NCI-H774 (cell line): ENCODE results near the gene KCNIP4.
"Not testable (repeated sequence)": the region's sequence is repeated elsewhere in the genome, so short reads cannot be mapped to it uniquely, and the experiment has no call there.

ENCODE experiments used
- DNase-seq: peaks from one replicate; lab custom pipeline; 2025; lab: John Stamatoyannopoulos, UW

KCNIP4 gene

GRCh38 chr4:21948347-21949072, at the start of gene KCNIP4:
KCNIP4 (minus strand) TSS chr4:21948772.
- no peak for DNase-seq

DNA sequence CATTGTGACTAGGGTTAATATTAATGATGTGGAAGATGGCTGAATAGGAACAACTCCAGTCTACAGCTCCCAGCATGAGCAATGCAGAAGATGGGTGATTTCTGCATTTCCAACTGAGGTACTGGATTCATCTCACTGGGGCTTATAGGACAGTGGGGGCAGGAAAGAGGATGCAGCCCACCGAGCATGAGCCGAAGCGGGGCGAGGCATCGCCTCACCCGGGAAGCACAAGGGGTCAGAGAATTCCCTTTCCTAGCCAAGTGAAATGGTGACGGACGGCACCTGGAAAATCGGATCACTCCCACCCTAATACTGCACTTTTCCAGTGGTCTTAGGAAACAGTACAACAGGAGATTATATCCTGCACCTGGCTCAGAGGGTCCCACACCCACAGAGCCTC, 48.0 kb upstream of the KCNIP4 start:
- DNase-seq, result not testable (repeated sequence)

DNA sequence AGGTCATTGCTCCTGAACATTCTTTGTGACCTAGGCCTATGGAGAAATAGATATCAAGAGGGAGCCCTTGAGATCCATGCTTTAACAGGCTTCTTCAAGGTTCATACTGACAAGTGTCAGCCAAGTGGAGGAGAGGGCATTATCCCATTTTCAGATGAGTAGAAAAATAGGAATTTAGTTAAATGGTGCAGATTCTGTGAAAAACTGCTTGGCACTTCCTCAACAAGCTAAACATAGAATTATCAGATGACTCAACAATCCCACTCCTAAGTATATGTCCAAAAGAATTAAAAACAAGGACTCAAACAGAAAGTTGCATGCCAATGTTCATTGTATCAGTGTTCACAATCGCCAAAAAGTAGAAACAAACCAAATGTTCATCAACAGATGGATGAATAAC, 43.8 kb upstream of the KCNIP4 start:
- DNase-seq, result no peak

DNA sequence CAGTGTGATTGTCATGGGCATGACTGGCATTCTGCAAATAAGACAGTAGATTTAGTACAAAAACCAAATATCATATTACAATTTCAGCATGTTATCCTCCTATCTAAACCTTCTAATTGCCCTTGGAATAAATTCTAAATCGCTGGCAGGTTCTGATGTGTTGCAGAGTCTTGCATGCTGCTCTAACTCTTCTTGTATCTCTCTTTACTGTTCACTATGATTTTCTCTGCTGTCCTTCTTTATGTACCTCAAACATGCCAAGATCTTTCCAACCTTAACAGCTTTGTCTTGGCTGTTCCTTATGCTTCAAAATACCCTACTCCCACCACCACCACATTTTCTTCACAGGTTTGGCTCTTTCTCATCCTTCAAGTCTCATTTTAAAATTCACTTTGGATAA, 43.0 kb upstream of the KCNIP4 start:
- no peak for DNase-seq

- DNase-seq, result no peak
Measured at GRCh38 chr4:21991050-21991449, 42.5 kb upstream of the KCNIP4 start.

GRCh38 chr4:21989351-21989750, 40.8 kb upstream of the KCNIP4 start:
- DNase-seq, result no peak

DNA sequence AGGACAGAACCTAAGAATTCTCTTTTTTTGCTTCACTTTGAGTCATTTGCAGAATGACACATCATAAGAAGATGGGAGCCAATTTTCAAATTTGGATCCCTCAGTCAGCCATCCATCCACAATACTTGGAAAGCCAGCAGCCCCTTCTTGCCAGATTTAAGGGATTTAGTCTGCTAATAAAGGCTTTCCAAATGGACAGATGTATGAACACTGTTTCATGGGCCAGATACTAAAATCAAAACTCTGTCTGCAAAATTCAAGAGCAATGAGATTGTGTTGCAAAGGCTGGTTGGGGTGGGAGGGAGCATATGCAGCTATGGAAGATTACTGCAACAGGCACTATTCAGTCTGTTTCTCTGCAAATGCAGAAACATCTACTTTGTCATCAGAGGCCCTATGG, 37.7 kb upstream of the KCNIP4 start:
- DNase-seq, result no peak

- no peak for DNase-seq
Measured at GRCh38 chr4:21982087-21982486, 33.5 kb upstream of the KCNIP4 start.

GRCh38 chr4:21979196-21979595, 30.6 kb upstream of the KCNIP4 start:
- DNase-seq, result no peak

- no peak for DNase-seq
Measured at GRCh38 chr4:21976166-21976565, 27.6 kb upstream of the KCNIP4 start.

GRCh38 chr4:21973850-21974249, 25.3 kb upstream of the KCNIP4 start:
- no peak for DNase-seq

GRCh38 chr4:21964762-21965319, 16.3 kb upstream of the KCNIP4 start:
- DNase-seq, result no peak

- no peak for DNase-seq
Measured at GRCh38 chr4:21962691-21963090, 14.1 kb upstream of the KCNIP4 start.

DNA sequence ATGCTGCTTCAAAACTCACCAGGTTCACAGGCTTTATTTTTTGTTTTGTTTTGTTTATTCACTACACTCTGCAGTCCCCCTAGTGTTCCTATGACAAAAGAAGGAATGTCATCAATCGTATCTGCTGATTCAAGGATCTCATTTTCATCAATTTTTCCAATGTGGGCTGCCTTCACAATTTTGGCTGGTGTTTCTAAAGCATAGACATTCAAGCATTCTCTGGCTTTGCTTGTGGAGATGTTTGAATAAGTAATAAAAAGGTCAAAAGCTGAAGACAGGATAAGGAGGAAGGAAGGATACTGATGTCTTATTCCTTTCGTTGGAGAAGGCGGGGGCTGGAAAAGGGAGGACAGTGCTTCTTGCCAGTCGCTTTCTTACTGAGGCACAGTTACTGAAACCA, 12.2 kb upstream of the KCNIP4 start:
- no peak for DNase-seq

DNA sequence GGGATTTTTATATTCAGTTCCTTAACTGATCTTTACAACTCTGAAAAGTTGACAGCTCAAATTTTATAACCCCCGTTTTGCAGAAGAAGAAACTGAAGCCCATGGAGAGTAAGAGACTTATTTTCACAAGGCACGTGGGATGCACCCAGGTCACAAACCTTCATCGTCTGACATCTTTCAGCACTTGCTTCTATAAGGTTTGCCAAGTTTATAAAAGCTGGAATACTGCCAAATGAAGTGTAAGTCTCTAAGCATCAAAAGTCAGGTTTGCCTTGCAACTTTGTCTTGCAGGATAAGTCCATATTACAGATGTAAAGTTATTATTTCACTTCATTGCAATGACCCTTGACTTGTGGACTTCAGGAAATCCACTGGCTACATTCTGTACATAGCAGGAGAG, 6.3 kb upstream of the KCNIP4 start:
- no peak for DNase-seq

- no peak for DNase-seq
Measured at GRCh38 chr4:21953653-21954052, 5.1 kb upstream of the KCNIP4 start.

DNA sequence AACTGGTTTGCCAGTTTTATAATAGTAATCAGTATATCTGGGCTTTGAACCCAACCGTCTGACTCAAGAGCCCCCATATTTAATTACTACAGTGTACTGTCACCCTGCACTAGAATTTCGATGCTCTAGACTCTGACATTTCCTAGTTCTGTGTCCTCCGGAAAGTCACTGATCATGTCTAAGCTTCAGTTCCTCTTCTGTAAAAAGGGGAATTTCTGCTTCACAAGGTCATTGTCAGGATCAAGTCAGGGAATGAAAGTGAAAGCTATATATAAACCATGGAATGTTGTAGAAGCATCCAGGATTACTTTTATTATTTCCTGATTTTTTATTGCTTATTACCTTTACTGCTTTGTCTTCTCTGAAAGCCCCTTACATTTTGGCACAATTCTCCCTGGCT, 4.0 kb upstream of the KCNIP4 start:
- no peak for DNase-seq

DNA sequence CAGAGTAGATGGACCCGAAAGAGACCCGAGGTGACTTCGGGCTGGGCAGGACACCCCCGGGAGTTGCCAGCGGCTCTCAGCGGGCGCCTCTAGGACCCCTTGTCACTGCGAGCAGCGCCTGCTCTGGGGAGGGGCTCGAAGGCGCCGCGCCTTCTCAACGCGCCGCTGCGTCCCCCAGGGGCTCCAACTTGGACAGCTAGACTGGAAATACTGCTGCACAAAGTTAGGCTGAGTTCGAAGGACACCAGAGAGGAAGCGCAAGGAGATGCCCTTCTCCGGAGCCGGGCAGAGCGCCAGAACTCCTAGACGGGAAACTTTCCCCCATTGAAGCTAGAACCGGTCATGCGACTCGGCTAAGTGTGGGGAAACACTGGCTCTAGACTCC, 493 bp upstream of the KCNIP4 start:
- no peak for DNase-seq

DNA sequence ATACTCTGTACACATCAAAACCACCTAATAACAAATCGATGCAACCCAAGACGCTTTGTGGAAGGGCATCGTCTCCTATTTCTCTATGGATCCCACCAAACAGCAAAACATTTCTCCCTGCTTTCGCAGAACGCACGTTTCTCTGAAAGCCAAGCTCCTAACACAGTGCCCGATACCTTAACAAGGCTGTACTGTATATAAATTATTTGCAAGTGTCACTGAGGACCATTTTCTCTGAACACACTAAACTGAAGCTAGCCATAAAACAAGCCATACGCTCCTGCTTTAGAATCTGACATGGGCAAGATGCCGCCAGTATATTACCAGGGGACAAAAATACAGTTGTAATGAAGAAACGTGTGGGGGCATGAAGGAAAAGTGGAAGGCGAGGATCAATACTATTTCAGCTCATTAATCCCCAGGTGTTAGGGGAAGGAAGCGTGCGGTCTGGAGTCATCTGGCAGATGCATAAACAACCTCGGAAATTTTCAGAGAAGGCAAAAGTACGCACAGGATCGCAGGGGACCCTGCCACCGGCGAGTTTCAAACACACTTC, 703 bp downstream of the KCNIP4 start:
- no peak for DNase-seq

- DNase-seq, result no peak
Measured at GRCh38 chr4:21946858-21947257, 1.7 kb downstream of the KCNIP4 start.

DNA sequence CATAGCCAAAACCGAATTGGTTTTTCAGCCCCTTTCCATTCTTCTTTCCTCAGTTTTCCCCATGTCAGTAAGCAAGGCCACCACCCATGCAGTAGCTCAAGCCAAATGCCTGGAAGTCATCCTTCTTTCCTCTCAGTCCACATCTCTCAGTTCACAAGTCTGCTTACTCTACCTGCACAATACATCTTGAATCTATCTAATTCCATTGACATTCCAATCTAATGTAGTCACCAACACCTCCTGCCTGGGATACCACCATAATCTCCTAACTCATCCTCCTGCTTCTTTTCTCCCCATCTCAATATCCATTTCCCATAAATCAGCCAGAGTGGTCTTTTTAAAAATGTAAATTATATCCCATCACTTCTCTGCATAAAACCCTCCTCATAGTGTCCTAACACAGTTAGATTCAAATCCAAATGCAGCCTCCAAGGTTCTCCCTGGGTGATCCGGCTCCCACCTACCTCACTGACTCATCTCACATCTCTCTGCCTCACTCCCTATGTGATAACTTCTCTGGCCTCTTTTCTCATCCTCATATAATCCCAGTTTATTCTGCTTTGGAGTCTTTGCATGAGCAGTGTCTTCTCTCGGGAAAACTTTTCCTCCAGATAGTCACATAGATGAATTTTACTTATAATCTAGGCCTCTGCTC, 26.9 kb downstream of the KCNIP4 start:
- no peak for DNase-seq

- DNase-seq, result no peak
Measured at GRCh38 chr4:21915761-21916160, 32.8 kb downstream of the KCNIP4 start.

DNA sequence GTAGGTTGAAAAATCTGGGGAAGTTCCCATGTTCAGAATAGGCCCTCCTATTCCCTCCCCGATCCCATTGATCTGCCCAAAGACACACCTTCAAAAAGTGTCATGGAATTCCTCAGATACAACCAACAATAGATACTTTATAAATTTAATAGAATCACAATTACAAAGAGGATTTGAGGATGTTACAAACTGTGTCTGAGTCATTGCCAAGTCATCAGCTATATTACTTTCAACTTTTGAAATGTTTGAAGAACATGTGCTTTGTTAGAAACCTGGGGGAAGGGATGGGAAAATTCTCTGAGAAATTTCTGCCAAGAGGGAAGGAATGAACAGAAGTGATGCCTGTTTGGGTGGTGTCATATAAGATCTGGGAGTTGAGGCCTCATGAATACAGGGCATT, 46.7 kb downstream of the KCNIP4 start:
- no peak for DNase-seq
